Measurements from ENCODE around the gene TSC2. TPM values are rescaled to one million over a fixed set of nuclear protein-coding genes. Genes with fewer than 3 reads are reported as not detected.
A peak's percentile ranks its signal among the peaks of the same experiment; 100 is the strongest.

The TSC2 gene
- total RNA-seq, 1 donor from 2014 or later = 49.6 TPM

- peak; percentile 83 for DNase-seq (ENCODE audit: low read depth)
Measured at GRCh38 chr16:2042171-2042985, 5.4 kb upstream of the TSC2 start.

GRCh38 chr16:2042986-2043666 is 4.7 kb upstream of the TSC2 start:
- no peak for DNase-seq (ENCODE audit: low read depth)

GRCh38 chr16:2043667-2044451 is 3.9 kb upstream of the TSC2 start:
- DNase-seq (ENCODE audit: low read depth) = peak; percentile 68

GRCh38 chr16:2044541-2044940 is 3.2 kb upstream of the TSC2 start:
- DNase-seq (ENCODE audit: low read depth) = no peak

GRCh38 chr16:2045965-2046892 is 1.6 kb upstream of the TSC2 start:
- no peak for DNase-seq (ENCODE audit: low read depth)

GRCh38 chr16:2046893-2047329 is 874 bp upstream of the TSC2 start:
- no peak for DNase-seq (ENCODE audit: low read depth)

GRCh38 chr16:2048116-2048543 is 345 bp downstream of the TSC2 start:
- no peak for DNase-seq (ENCODE audit: low read depth)

- DNase-seq (ENCODE audit: low read depth) = no peak
Measured at GRCh38 chr16:2053211-2053610, 5.4 kb downstream of the TSC2 start.

- no peak for DNase-seq (ENCODE audit: low read depth)
Measured at GRCh38 chr16:2053897-2054296, 6.1 kb downstream of the TSC2 start.

- no peak for DNase-seq (ENCODE audit: low read depth)
Measured at GRCh38 chr16:2054543-2055245, 6.9 kb downstream of the TSC2 start.

- DNase-seq (ENCODE audit: low read depth) = peak; percentile 18
Measured at GRCh38 chr16:2056077-2056476, 8.3 kb downstream of the TSC2 start.

- DNase-seq (ENCODE audit: low read depth) = no peak
Measured at GRCh38 chr16:2056681-2057407, 9.1 kb downstream of the TSC2 start.

GRCh38 chr16:2057438-2057837 is 9.7 kb downstream of the TSC2 start:
- no peak for DNase-seq (ENCODE audit: low read depth)

GRCh38 chr16:2058420-2058819 is 10.6 kb downstream of the TSC2 start:
- no peak for DNase-seq (ENCODE audit: low read depth)

- no peak for DNase-seq (ENCODE audit: low read depth)
Measured at GRCh38 chr16:2058872-2059271, 11.1 kb downstream of the TSC2 start.

- no peak for DNase-seq (ENCODE audit: low read depth)
Measured at GRCh38 chr16:2060346-2060745, 12.6 kb downstream of the TSC2 start.

GRCh38 chr16:2061023-2061422 is 13.2 kb downstream of the TSC2 start:
- no peak for DNase-seq (ENCODE audit: low read depth)

- no peak for DNase-seq (ENCODE audit: low read depth)
Measured at GRCh38 chr16:2061526-2061925, 13.7 kb downstream of the TSC2 start.

- no peak for DNase-seq (ENCODE audit: low read depth)
Measured at GRCh38 chr16:2062801-2063200, 15.0 kb downstream of the TSC2 start.

Data from myocyte (in vitro differentiated cells).